HCT116 (cell line): ENCODE data around the gene STK24. TPM values are rescaled to one million over a fixed set of nuclear protein-coding genes. Genes with fewer than 3 reads are reported as not detected.

Source experiments
- ATAC-seq: fragments of 200-7000 bp; cut with Tn5 transposase; 2 replicates; pipeline ENCODE4 v1.9.1; 2020; ENCODE audit warnings: mild to moderate bottlenecking, moderate library complexity
- BruUV-seq: library from RNA; stranded (reverse); fragments of 400-500 nt; replicated peaks from 2 replicates; lab custom pipeline; 2021; lab: Mats Ljungman, UMichigan
- CTCF ChIA-PET: fragments of 300-600 bp; sonication (Branson Sonifier 250); formaldehyde crosslinking; loops from one replicate; lab custom pipeline; 2021; ENCODE audit warnings: antibody characterized with exemption; lab: Charles Lee
- POLR2A ChIA-PET: fragments of 300-600, 350-600 bp; sonication (Branson Sonifier 250); formaldehyde crosslinking; loops from one replicate; lab custom pipeline; 2021; ENCODE audit warnings: antibody characterized with exemption; lab: Charles Lee
- RAD21 ChIA-PET, 2 experiments: fragments of 300-600 bp; sonication (Branson Sonifier 250); formaldehyde crosslinking; loops; one replicate each; lab custom pipeline; 2023; ENCODE audit warnings: low total read pairs in 2 of 2; ENCODE audit not compliant: uncharacterized antibody in 2 of 2, unreplicated experiment in 2 of 2, low non-redundant PET in 1 of 2; lab: Charles Lee
- DNase-seq: peaks from one replicate; pipeline ENCODE4 v3.0.0-alpha.2; 2010; ENCODE audit warnings: low read depth, low spot score
- H2AFZ ChIP-seq: fragments of 200-600 bp; shearing (Covaris generic), sonication (generic); 2 replicates; pipeline ENCODE4 v1.6.1; 2017; ENCODE audit warnings: low read depth, mixed run types, mixed read lengths, antibody characterized with exemption, low read length; ENCODE audit not compliant: poor library complexity, severe bottlenecking
- H3K27ac ChIP-seq: 2 replicates; pipeline ENCODE4 v1.5.1; 2012; ENCODE audit warnings: low read depth, low read length
- H3K27me3 ChIP-seq: fragments of 200-600 bp; sonication (generic); 2 replicates; pipeline ENCODE4 v1.6.1; 2016; ENCODE audit warnings: mixed run types, low read length, mixed read lengths; ENCODE audit not compliant: insufficient read depth
- H3K36me3 ChIP-seq, 2 experiments: fragments of 200-500 bp in 1 of 2; fragments of 200-600 bp in 1 of 2; sonication (Bioruptor generic) in 1 of 2; sonication (generic) in 1 of 2; 2 replicates each; pipeline versions ENCODE4 v1.5.1 to v1.6.1; 2014 to 2016; ENCODE audit warnings: low read length in 2 of 2, inconsistent platforms in 1 of 2, mixed read lengths in 1 of 2, mixed run types in 1 of 2; ENCODE audit not compliant: insufficient read depth in 2 of 2, control insufficient read depth in 1 of 2
- H3K4me1 ChIP-seq, 2 experiments: fragments of 200-600 bp in 1 of 2; sonication (generic) in 1 of 2; 2 replicates each; pipeline versions ENCODE4 v1.5.1 to v1.6.1; 2012 to 2017; ENCODE audit warnings: low read length in 2 of 2, inconsistent platforms in 1 of 2, mild to moderate bottlenecking in 1 of 2, mixed read lengths in 1 of 2, mixed run types in 1 of 2, moderate library complexity in 1 of 2; ENCODE audit not compliant: insufficient read depth in 2 of 2, control insufficient read depth in 1 of 2
- H3K4me2 ChIP-seq: fragments of 200-600 bp; sonication (generic); 2 replicates; pipeline ENCODE4 v1.6.1; 2017; ENCODE audit warnings: mixed run types, low read length, mixed read lengths
- H3K4me3 ChIP-seq, 2 experiments: fragments of 200-600 bp in 1 of 2; sonication (generic) in 1 of 2; replicated peaks in 1 of 2; 2 replicates each; pipeline ENCODE4 v1.5.1; 2011 to 2016; ENCODE audit warnings: low read length in 2 of 2, control low read depth in 1 of 2, low read depth in 1 of 2, mild to moderate bottlenecking in 1 of 2, mixed read lengths in 1 of 2, mixed run types in 1 of 2
- H3K79me2 ChIP-seq: fragments of 200-600 bp; sonication (generic); 2 replicates; pipeline ENCODE4 v1.6.1; 2017; ENCODE audit warnings: mild to moderate bottlenecking, mixed run types, low read length, moderate library complexity, mixed read lengths; ENCODE audit not compliant: insufficient read depth
- H3K9ac ChIP-seq: fragments of 200-600 bp; sonication (generic); 2 replicates; pipeline ENCODE4 v1.6.1; 2016; ENCODE audit warnings: low read length, mixed read lengths
- H3K9me2 ChIP-seq: fragments of 200-600 bp; sonication (generic), shearing (Covaris generic); 2 replicates; pipeline ENCODE4 v1.6.1; 2017; ENCODE audit warnings: mixed run types, mild to moderate bottlenecking, moderate library complexity; ENCODE audit not compliant: insufficient read depth
- H3K9me3 ChIP-seq, 2 experiments: fragments of 200-500 bp in 1 of 2; fragments of 200-600 bp in 1 of 2; sonication (Bioruptor generic) in 1 of 2; sonication (generic) in 1 of 2; 2 replicates each; pipeline ENCODE4 v1.6.1; 2014 to 2017; ENCODE audit warnings: low read length in 2 of 2, mixed read lengths in 2 of 2, inconsistent platforms in 1 of 2, low read depth in 1 of 2, mild to moderate bottlenecking in 1 of 2, mixed run types in 1 of 2, moderate library complexity in 1 of 2; ENCODE audit not compliant: control insufficient read depth in 1 of 2, insufficient read depth in 1 of 2
- H4K20me1 ChIP-seq: fragments of 200-600 bp; sonication (generic), shearing (Covaris generic); 2 replicates; pipeline ENCODE4 v1.6.1; 2017; ENCODE audit warnings: mixed run types, mild to moderate bottlenecking, moderate library complexity; ENCODE audit not compliant: insufficient read depth
- CEBPB ChIP-seq: IDR thresholded peaks from 2 replicates; pipeline ENCODE4 v1.6.1; 2012; ENCODE audit warnings: low read depth
- CTCF ChIP-seq, 3 experiments: fragments of 200-600 bp in 1 of 3; sonication (generic) in 1 of 3; IDR thresholded peaks in 2 of 3; conservative IDR thresholded peaks in 1 of 3; 2 replicates each; pipeline ENCODE4 v1.5.1; 2012 to 2017; ENCODE audit warnings: low read depth in 2 of 3, low read length in 2 of 3, antibody characterized with exemption in 1 of 3, borderline replicate concordance in 1 of 3, control low read depth in 1 of 3, mild to moderate bottlenecking in 1 of 3, mixed read lengths in 1 of 3, mixed run types in 1 of 3, moderate library complexity in 1 of 3; ENCODE audit not compliant: insufficient read depth in 1 of 3
- EGR1 ChIP-seq: IDR thresholded peaks from 2 replicates; pipeline ENCODE4 v1.6.1; 2012; ENCODE audit warnings: low read depth
- FOSL1 ChIP-seq: IDR thresholded peaks from 2 replicates; pipeline ENCODE4 v1.6.1; 2012; ENCODE audit warnings: low read depth
- JUND ChIP-seq: IDR thresholded peaks from 2 replicates; pipeline ENCODE4 v1.6.1; 2012
- POLR2A ChIP-seq: IDR thresholded peaks from 2 replicates; pipeline ENCODE4 v1.7.0; 2011; ENCODE audit warnings: borderline replicate concordance; ENCODE audit not compliant: insufficient read depth, insufficient read length; ENCODE audit errors: extremely low read depth
- POLR2AphosphoS5 ChIP-seq: IDR thresholded peaks from 2 replicates; pipeline ENCODE4 v1.6.1; 2011; ENCODE audit warnings: mild to moderate bottlenecking, low read depth, low read length, moderate library complexity
- SRF ChIP-seq: IDR thresholded peaks from 2 replicates; pipeline ENCODE4 v1.6.1; 2012; ENCODE audit warnings: low read depth
- TCF7L2 ChIP-seq: IDR thresholded peaks from 2 replicates; pipeline ENCODE4 v1.7.0; 2011; ENCODE audit warnings: borderline replicate concordance, inconsistent platforms; ENCODE audit not compliant: insufficient read depth, insufficient read length; ENCODE audit errors: extremely low read depth
- ZFX ChIP-seq: fragments of 450-650 bp; IDR thresholded peaks from 2 replicates; pipeline ENCODE4 v1.6.1; 2017
- intact Hi-C: fragments of 100-400 bp; cut with micrococcal nuclease; formaldehyde crosslinking; loops from 2 replicates; pipeline ENCODE4 v1.10.0; 2022
- total RNA-seq: library from RNA; stranded (reverse); gene quantifications from one replicate; pipeline ENCODE4 v1.2.1, GENCODE V29; 2021; ENCODE audit not compliant: unreplicated experiment
- TF ChIP-seq, protein P1 (sequence below): IDR thresholded peaks from 2 replicates; pipeline ENCODE4 v1.6.1; 2012

Gene STK24
- total RNA-seq, 1 experiment from 2014 or later: 137 TPM

DNA sequence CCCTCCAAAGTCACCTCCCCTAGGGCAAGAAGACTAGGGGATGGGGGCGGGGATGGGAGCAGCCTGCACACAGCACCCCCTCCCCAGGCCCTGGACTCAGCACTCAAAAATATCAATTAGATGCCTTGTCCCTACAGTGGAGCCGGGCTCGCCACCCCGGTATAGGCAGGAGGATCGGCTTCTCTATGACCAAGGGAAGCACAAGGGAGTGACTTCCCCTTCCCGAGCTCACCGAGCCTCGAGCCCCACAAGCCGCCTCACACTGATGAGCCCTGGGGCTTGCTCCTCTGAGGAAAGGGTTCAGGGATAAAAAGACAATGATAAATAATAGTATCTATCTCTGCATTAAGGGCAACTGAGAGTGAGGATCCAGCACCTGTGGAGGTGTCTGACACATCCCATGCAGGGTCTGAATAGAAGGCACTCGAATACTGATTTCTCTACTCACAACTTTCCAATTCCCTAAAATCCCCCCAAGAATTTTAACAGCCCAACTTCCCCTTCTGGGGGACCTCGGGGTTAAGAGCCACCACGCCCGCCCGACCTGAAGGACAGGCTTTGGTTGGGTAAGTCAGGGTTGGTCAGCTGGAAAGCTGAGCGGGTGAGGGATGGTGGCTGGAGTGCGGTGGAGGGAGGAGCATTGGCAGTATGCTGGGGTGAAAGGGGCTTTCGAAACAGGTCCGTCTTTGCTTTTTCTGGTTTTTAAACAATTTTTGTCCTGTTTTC is 51.3 kb downstream of the STK24 start:
- H3K4me1 ChIP-seq: peaks cover 0 to 22% of the 10 kb centered on the region in 2 experiments; a peak in 1 of 4 replicates
- no TSS peak for BruUV-seq
- POLR2A ChIA-PET: no interaction called here
- H3K9me2 ChIP-seq: no peaks in the 10 kb centered on the region
- RAD21 ChIA-PET: no interaction called here
- DNase-seq (no peak), ATAC-seq (no peak)
- no peak overlapping the region for H3K4me3 ChIP-seq
- H4K20me1 ChIP-seq: peaks cover 3% of the 10 kb centered on the region; the same call in 1 of the 2 replicates
- no peak overlapping the region for H2AFZ ChIP-seq
- H3K9ac ChIP-seq: no peak overlapping the region
- no peak overlapping the region for H3K4me2 ChIP-seq
- CTCF ChIA-PET: no interaction called here
- no peaks in the 10 kb centered on the region for H3K36me3 ChIP-seq
- H3K27ac ChIP-seq: no peak overlapping the region
- intact Hi-C loops: no loop called here
- no peaks in the 10 kb centered on the region for H3K9me3 ChIP-seq
- peaks cover 100% of the 10 kb centered on the region for H3K79me2 ChIP-seq
- no peak for TF ChIP-seq ZFX
- H3K27me3 ChIP-seq: no peaks in the 10 kb centered on the region

DNA sequence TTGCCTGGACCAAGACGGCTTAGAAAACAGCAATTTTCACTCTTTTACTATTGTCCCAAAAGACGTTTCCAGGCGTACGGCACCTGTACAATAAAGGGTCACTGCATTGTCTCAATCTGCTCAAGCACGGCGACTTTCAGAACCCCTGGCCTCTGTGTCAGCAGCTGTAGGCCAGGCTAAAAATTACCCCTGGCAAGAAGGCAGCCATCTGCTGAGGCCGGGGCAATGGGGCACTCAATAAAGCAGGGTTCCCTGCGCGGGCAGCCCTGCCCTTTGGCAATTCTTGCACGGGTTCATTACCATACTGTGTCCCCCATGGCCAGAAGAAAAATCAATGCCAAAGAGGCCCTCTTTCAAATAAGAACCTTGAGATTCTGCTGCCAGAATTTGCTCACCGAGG is 52.1 kb downstream of the STK24 start:
- BruUV-seq: no TSS peak
- no peaks in the 10 kb centered on the region for H3K9me2 ChIP-seq
- H3K9me3 ChIP-seq: no peaks in the 10 kb centered on the region
- ATAC-seq (no peak), DNase-seq (no peak)
- H3K9ac ChIP-seq: no peak overlapping the region
- peaks cover 100% of the 10 kb centered on the region for H3K79me2 ChIP-seq
- RAD21 ChIA-PET: no interaction called here
- CTCF ChIA-PET: no interaction called here
- H3K27ac ChIP-seq: no peak overlapping the region
- H3K4me1 ChIP-seq: peaks cover 0 to 22% of the 10 kb centered on the region in 2 experiments; a peak in 1 of 4 replicates
- H3K4me2 ChIP-seq: no peak overlapping the region
- no peaks in the 10 kb centered on the region for H3K36me3 ChIP-seq
- TF ChIP-seq CEBPB: no peak
- TF ChIP-seq JUND: no peak
- no peak for TF ChIP-seq EGR1
- no peak for TF ChIP-seq SRF
- no peak for TF ChIP-seq TCF7L2
- TF ChIP-seq, protein P1, sequence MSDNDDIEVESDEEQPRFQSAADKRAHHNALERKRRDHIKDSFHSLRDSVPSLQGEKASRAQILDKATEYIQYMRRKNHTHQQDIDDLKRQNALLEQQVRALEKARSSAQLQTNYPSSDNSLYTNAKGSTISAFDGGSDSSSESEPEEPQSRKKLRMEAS: no peak
- TF ChIP-seq FOSL1: no peak
- TF ChIP-seq POLR2AphosphoS5: no peak
- TF ChIP-seq CTCF (IDR thresholded peaks at IDR 0.05 in 2 of 3, conservative IDR thresholded peaks at IDR 0.05 in 1 of 3; ENCODE audit: borderline replicate concordance in 1 of 3, insufficient read depth in 1 of 3, low read depth in 2 of 3, low read length in 2 of 3): no peak
- TF ChIP-seq POLR2A: no peak
- H4K20me1 ChIP-seq: peaks cover 6% of the 10 kb centered on the region; the same call in 1 of the 2 replicates
- intact Hi-C loops: no loop called here
- POLR2A ChIA-PET: no interaction called here
- no peak overlapping the region for H3K4me3 ChIP-seq
- no peaks in the 10 kb centered on the region for H3K27me3 ChIP-seq
- H2AFZ ChIP-seq: no peak overlapping the region
